A549 (cell line): Measurements from ENCODE around the gene PEX26. TPM values are rescaled to one million over a fixed set of nuclear protein-coding genes. Genes with fewer than 3 reads are reported as not detected.
"Not testable (repeated sequence)": the region's sequence is repeated elsewhere in the genome, so short reads cannot be mapped to it uniquely, and the experiment has no call there.

Experiments used
- ATAC-seq, 2 experiments: fragments of 200-7000 bp in 1 of 2; fragments of >200 bp in 1 of 2; cut with Nextera tagmentation in 1 of 2; cut with Tn5 transposase in 1 of 2; 3 replicates each; pipeline versions ENCODE4 v1.8.0 to v1.9.1; 2018 to 2020; ENCODE audit warnings: mild to moderate bottlenecking in 1 of 2, moderate library complexity in 1 of 2
- CTCF ChIA-PET: fragments of 300-600 bp; sonication (Branson Sonifier 250); formaldehyde crosslinking; extraction: SDS; loops from one replicate; lab custom pipeline; 2021; ENCODE audit warnings: antibody characterized with exemption, inconsistent platforms; lab: Yijun Ruan, JAX
- POLR2A ChIA-PET: fragments of 350-600 bp; formaldehyde crosslinking; extraction: SDS; loops from one replicate; lab custom pipeline; 2021; ENCODE audit warnings: antibody characterized with exemption, inconsistent platforms; lab: Yijun Ruan, JAX
- DNase-seq, 2 experiments: peaks; one replicate each; pipeline versions ENCODE4 v3.0.0 to v3.0.0-alpha.2; 2011 to 2016; ENCODE audit warnings: low read depth in 1 of 2, low spot score in 1 of 2
- FAIRE-seq: peaks from 2 replicates; lab custom pipeline; 2011; peaks lifted over from hg19 to GRCh38; lab: Jason Lieb, UNC
- H3K27ac ChIP-seq, 2 experiments: fragments of >200 bp; sonication (Bioruptor Twin); formaldehyde crosslinking; 3 replicates each; pipeline ENCODE4 v1.5.1; 2016 to 2017
- H3K4me1 ChIP-seq: fragments of >200 bp; sonication (Bioruptor Twin); formaldehyde crosslinking; 3 replicates; pipeline ENCODE4 v1.6.1; 2016
- H3K4me2 ChIP-seq: fragments of >200 bp; sonication (Bioruptor Twin); formaldehyde crosslinking; 3 replicates; pipeline ENCODE4 v1.6.1; 2016
- H3K4me3 ChIP-seq: fragments of >200 bp; sonication (Bioruptor Twin); formaldehyde crosslinking; 3 replicates; pipeline ENCODE4 v1.5.1; 2016
- H3K9me3 ChIP-seq: fragments of >200 bp; sonication (Bioruptor Twin); formaldehyde crosslinking; 3 replicates; pipeline ENCODE4 v1.6.1; 2016
- FOSB ChIP-seq: fragments of 250-450 bp; sonication (Bioruptor Pico); IDR thresholded peaks from 2 replicates; pipeline ENCODE4 v1.5.0; 2020; ENCODE audit warnings: mild to moderate bottlenecking, moderate library complexity
- GATA3 ChIP-seq: IDR thresholded peaks from 2 replicates; pipeline ENCODE4 v1.6.1; 2012; ENCODE audit warnings: borderline replicate concordance
- HEYL ChIP-seq: fragments of 250-450 bp; sonication (Bioruptor Pico); IDR thresholded peaks from 2 replicates; pipeline ENCODE4 v1.8.0; 2021; ENCODE audit warnings: mild to moderate bottlenecking, moderate library complexity
- KDM5A ChIP-seq: fragments of 200-600 bp; sonication (generic); IDR thresholded peaks from 2 replicates; pipeline ENCODE4 v1.6.1; 2016; ENCODE audit warnings: antibody characterized with exemption, mild to moderate bottlenecking
- POLR2A ChIP-seq: IDR thresholded peaks from 2 replicates; pipeline ENCODE4 v1.6.1; 2012; ENCODE audit warnings: mild to moderate bottlenecking, low read length
- WGBS: methylation state at CpG from one replicate; pipeline ENCODE4 v1.1.6; 2017; ENCODE audit errors: missing lambda C conversion rate; 5-methylcytosine and 5-hydroxymethylcytosine counted together
- polyA plus RNA-seq, 4 experiments: library from polyadenylated mRNA; depleted of rRNA in 3 of 4; stranded (reverse); fragments of >200 nt; fragmentation: RNase III in 1 of 4; extraction: RNeasy Plus Mini Kit Qiagen cat#74134 plus additional on column Dnase treatment in 1 of 4; gene quantifications; 2 replicates in 3 of 4; 3 replicates in 1 of 4; pipeline ENCODE4 v1.2.3, GENCODE V29; 2011 to 2017
- TF ChIP-seq, protein P1 (sequence below): fragments of 250-450 bp; sonication (Bioruptor Pico); IDR thresholded peaks from 2 replicates; pipeline ENCODE4 v1.5.0; 2020; ENCODE audit warnings: low read depth, mild to moderate bottlenecking, moderate library complexity
- TF ChIP-seq, protein P2 (sequence below): fragments of 150-350 bp; IDR thresholded peaks from 2 replicates; pipeline ENCODE4 v1.6.1; 2014; ENCODE audit warnings: low read depth, mild to moderate bottlenecking, low read length
- TF ChIP-seq, protein P3 (sequence below): fragments of 250-450 bp; sonication (Bioruptor Pico); IDR thresholded peaks from 2 replicates; pipeline ENCODE4 v1.5.0; 2021; ENCODE audit warnings: mild to moderate bottlenecking, moderate library complexity, borderline replicate concordance
- TF ChIP-seq, protein P4 (sequence below): fragments of >200 bp; sonication (Bioruptor Twin); formaldehyde crosslinking; IDR thresholded peaks from 3 replicates; pipeline ENCODE4 v1.5.1; 2016
- TF ChIP-seq, protein P5 (sequence below): fragments of 450-650 bp; IDR thresholded peaks from 2 replicates; pipeline ENCODE4 v1.6.1; 2014; ENCODE audit warnings: antibody characterized with exemption

PEX26 gene
- polyA plus RNA-seq, 2 of the 4 experiments (the other 2 are of a cell fraction), result 11.8 to 12.4 TPM

DNA sequence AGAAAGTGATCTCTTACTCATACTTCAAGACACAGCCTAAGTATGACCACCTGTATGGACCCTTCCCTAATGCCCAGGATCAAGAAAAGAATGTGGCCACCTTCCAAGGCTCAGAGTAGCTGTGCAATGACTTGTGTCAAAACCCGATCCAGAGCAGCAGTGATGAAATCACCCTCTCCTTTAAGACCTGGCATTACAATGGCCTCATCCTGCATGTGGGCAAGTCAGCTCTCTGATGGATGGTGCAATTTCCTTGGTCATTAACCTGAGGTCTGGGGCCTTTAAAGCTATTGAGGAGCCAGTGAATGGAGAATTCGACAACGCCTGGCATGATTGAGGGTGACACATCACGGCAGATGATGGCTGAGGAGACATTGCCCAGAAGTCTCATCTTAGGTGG, 23.7 kb downstream of the PEX26 start:
- Histone ChIP-seq H3K27ac (no peak overlapping the region), H3K4me2 (no peak overlapping the region), H3K4me3 (no peak overlapping the region), H3K9me3 (no peaks in the 10 kb centered on the region), H3K4me1 (no peaks in the 10 kb centered on the region)
- TF ChIP-seq, protein P1, sequence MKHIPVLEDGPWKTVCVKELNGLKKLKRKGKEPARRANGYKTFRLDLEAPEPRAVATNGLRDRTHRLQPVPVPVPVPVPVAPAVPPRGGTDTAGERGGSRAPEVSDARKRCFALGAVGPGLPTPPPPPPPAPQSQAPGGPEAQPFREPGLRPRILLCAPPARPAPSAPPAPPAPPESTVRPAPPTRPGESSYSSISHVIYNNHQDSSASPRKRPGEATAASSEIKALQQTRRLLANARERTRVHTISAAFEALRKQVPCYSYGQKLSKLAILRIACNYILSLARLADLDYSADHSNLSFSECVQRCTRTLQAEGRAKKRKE (CRISPR knock-in tag), result no peak
- TF ChIP-seq FOSB (CRISPR knock-in tag), result no peak
- CTCF ChIA-PET, result interaction anchor here (1.0 to 1.5 kb wide), 4 partner anchors 26 to 272 kb away, joined by 3 to 6 read pairs (median 4); no protein-coding TSS in a partner anchor
- POLR2A ChIA-PET, result no interaction called here
- FAIRE-seq (no peak), DNase-seq (no peak), ATAC-seq (no peak)
- 92% methylated on average over 4 of the region's 4 CpGs for WGBS

DNA sequence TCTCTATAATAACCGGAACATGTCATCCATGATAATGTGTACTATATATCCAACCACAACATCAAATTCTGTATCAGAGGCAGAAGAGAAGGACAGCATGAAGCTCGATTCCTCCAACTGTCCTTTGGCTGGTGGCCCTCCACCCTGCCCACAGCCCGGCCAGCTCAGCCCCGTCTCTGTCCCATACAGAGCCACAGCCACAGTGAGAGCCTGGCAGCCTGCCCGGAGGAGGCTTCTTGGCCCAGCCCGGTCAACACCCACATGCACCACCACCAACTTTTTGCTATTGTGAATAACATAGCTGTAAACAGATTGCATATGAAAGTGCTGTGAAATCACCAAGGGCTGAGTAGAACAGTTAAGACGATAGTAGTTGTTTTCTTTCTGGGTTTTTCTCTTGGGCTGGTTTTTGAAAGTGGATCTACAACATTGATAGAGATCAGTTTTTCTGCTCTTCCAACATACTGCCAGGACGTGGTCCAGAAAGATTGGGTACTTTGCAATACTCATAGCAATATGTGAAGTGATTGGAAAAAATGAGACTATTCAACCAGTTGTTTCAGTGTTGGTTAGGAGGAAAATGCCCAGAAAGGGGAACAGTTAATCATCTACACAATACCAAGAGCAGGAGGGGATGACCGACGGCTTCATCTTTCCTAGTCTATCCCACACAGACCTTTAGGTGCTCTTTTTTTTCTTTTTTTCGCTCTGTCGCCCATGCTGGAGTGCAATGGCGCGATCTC, 25.9 kb downstream of the PEX26 start:
- Histone ChIP-seq H3K4me1 (no peaks in the 10 kb centered on the region), H3K4me3 (no peak overlapping the region), H3K4me2 (no peak overlapping the region), H3K9me3 (no peaks in the 10 kb centered on the region), H3K27ac (no peak overlapping the region)
- ATAC-seq, result no peak
- CTCF ChIA-PET, result interaction anchor here (0.6 kb wide), 1 partner anchor 1542 kb away, joined by 3 read pairs; no protein-coding TSS in a partner anchor
- no peak for TF ChIP-seq HEYL (CRISPR knock-in tag)
- TF ChIP-seq, protein P2, sequence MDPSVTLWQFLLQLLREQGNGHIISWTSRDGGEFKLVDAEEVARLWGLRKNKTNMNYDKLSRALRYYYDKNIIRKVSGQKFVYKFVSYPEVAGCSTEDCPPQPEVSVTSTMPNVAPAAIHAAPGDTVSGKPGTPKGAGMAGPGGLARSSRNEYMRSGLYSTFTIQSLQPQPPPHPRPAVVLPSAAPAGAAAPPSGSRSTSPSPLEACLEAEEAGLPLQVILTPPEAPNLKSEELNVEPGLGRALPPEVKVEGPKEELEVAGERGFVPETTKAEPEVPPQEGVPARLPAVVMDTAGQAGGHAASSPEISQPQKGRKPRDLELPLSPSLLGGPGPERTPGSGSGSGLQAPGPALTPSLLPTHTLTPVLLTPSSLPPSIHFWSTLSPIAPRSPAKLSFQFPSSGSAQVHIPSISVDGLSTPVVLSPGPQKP, result no peak
- TF ChIP-seq KDM5A, result no peak
- TF ChIP-seq GATA3, result no peak
- TF ChIP-seq, protein P3, sequence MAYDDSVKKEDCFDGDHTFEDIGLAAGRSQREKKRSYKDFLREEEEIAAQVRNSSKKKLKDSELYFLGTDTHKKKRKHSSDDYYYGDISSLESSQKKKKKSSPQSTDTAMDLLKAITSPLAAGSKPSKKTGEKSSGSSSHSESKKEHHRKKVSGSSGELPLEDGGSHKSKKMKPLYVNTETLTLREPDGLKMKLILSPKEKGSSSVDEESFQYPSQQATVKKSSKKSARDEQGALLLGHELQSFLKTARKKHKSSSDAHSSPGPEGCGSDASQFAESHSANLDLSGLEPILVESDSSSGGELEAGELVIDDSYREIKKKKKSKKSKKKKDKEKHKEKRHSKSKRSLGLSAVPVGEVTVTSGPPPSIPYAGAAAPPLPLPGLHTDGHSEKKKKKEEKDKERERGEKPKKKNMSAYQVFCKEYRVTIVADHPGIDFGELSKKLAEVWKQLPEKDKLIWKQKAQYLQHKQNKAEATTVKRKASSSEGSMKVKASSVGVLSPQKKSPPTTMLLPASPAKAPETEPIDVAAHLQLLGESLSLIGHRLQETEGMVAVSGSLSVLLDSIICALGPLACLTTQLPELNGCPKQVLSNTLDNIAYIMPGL (CRISPR knock-in tag), result no peak
- TF ChIP-seq, protein P4, sequence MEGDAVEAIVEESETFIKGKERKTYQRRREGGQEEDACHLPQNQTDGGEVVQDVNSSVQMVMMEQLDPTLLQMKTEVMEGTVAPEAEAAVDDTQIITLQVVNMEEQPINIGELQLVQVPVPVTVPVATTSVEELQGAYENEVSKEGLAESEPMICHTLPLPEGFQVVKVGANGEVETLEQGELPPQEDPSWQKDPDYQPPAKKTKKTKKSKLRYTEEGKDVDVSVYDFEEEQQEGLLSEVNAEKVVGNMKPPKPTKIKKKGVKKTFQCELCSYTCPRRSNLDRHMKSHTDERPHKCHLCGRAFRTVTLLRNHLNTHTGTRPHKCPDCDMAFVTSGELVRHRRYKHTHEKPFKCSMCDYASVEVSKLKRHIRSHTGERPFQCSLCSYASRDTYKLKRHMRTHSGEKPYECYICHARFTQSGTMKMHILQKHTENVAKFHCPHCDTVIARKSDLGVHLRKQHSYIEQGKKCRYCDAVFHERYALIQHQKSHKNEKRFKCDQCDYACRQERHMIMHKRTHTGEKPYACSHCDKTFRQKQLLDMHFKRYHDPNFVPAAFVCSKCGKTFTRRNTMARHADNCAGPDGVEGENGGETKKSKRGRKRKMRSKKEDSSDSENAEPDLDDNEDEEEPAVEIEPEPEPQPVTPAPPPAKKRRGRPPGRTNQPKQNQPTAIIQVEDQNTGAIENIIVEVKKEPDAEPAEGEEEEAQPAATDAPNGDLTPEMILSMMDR, result no peak
- no peak for TF ChIP-seq POLR2A
- no peak for DNase-seq
- FAIRE-seq, result no peak
- WGBS, result 93% methylated on average over 14 of the region's 14 CpGs
- POLR2A ChIA-PET, result no interaction called here

DNA sequence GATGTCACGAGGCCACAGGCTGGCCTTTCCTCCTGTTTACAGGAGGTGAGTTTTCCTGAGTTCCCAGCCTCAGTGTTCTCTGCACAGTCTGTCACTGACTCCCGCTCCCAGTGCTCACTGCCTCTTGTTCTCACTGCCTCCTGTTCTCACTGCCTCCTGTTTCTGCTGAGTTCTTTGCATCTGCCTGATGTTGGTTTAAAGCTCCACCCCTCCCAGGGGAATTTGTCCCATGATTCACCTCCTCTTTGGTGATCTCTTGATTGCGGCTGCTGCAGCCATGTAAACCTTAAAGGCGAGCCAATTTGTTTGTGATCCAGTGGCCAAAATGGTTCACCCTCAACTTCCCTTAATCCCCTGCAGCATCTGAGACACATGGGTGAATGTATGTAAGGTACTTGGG, 26.8 kb downstream of the PEX26 start:
- 78% methylated on average over 4 of the region's 4 CpGs for WGBS
- Histone ChIP-seq H3K4me1 (no peaks in the 10 kb centered on the region), H3K4me3 (no peak overlapping the region), H3K4me2 (no peak overlapping the region), H3K9me3 (no peaks in the 10 kb centered on the region), H3K27ac (no peak overlapping the region)
- TF ChIP-seq, protein P5, sequence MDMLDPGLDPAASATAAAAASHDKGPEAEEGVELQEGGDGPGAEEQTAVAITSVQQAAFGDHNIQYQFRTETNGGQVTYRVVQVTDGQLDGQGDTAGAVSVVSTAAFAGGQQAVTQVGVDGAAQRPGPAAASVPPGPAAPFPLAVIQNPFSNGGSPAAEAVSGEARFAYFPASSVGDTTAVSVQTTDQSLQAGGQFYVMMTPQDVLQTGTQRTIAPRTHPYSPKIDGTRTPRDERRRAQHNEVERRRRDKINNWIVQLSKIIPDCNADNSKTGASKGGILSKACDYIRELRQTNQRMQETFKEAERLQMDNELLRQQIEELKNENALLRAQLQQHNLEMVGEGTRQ, result no peak
- no peak for ATAC-seq
- DNase-seq, result no peak
- CTCF ChIA-PET, result interaction anchor here (0.8 kb wide), 1 partner anchor 28 kb away, joined by 4 read pairs; no protein-coding TSS in a partner anchor
- POLR2A ChIA-PET, result no interaction called here
- no peak for FAIRE-seq

DNA sequence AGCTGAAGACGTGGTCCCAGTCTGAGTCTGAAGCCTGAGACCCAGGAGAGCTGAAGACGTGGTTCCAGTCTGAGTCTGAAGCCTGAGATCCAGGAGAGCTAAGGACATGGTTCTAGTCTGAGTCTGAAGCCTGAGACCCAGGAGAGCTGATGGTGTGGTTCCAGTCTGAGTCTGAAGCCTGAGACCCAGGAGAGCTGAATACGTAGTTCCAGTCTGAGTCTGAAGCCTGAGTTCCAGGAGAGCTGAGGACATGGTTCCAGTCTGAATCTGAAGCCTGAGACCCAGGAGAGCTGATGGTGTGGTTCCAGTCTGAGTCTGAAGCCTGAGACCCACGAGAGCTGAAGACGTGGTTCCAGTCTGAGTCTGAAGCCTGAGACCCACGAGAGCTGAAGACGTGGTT, 28.2 kb downstream of the PEX26 start:
- H3K4me1 ChIP-seq, ATAC-seq, H3K9me3 ChIP-seq, H3K4me3 ChIP-seq, H3K27ac ChIP-seq, CTCF ChIA-PET, H3K4me2 ChIP-seq, FAIRE-seq, POLR2A ChIA-PET, DNase-seq: not testable (repeated sequence)
- WGBS, result 76% methylated on average over 5 of the region's 7 CpGs

DNA sequence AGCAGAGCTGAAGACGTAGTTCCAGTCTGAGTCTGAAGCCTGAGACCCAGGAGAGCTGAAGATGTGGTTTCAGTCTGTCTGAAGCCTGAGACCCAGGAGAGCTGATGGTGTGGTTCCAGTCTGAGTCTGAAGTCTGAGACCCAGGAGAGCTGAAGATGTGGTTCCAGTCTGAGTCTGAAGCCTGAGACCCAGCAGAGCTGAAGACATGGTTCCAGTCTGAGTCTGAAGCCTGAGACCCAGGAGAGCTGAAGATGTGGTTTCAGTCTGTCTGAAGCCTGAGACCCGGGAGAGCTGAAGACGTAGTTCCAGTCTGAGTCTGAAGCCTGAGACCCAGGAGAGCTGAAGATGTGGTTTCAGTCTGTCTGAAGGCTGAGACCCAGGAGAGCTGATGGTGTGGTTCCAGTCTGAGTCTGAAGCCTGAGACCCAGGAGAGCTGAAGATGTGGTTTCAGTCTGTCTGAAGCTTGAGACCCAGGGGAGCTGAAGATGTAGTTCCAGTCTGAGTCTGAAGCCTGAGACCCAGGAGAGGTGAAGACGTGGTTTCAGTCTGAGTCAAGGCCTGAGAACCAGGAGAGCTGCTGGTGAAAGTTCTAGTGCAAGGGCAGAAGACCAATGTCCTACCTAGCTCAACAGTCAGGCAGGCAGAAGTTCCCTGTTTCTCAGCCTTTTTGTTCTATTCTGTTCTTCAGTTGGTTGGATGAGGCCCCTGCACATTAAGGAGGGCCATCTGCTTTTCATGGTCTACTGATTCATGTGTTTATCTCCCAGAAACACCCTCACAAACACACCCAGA, 29.0 kb downstream of the PEX26 start:
- H3K4me2 ChIP-seq, ATAC-seq, FAIRE-seq, H3K27ac ChIP-seq, H3K4me1 ChIP-seq, CTCF ChIA-PET, POLR2A ChIA-PET, H3K9me3 ChIP-seq, H3K4me3 ChIP-seq, DNase-seq: not testable (repeated sequence)
- 75% methylated on average over 2 of the region's 4 CpGs for WGBS
